GM11168 (cell line): ENCODE measurements around the gene CCNT2.
"Not testable (repeated sequence)": the region's sequence is repeated elsewhere in the genome, so short reads cannot be mapped to it uniquely, and the experiment has no call there.

ENCODE experiments used
- in situ Hi-C: fragments of 300-500 bp; cut with MboI; formaldehyde crosslinking; loops from one replicate; pipeline ENCODE4 v1.12.0; 2022; ENCODE audit warnings: low sequenced_read_pairs; ENCODE audit not compliant: unreplicated experiment

The CCNT2 gene

GRCh38 chr2:134918526-134919340 is at the start of gene CCNT2:
Gene CCNT2 (plus strand): TSS chr2:134918822. CDS start chr2:134918855, 33 bp downstream.
- in situ Hi-C loops, result no loop called here

GRCh38 chr2:134869946-134870736 is 48.5 kb upstream of the CCNT2 start:
- in situ Hi-C loops, result no loop called here

- in situ Hi-C loops, result no loop called here
These were observed 45.5 kb upstream of the CCNT2 start for GRCh38 chr2:134873152-134873551.

- in situ Hi-C loops, result no loop called here
These were observed 43.3 kb upstream of the CCNT2 start for GRCh38 chr2:134875309-134875708.

GRCh38 chr2:134882773-134883172 is 35.8 kb upstream of the CCNT2 start:
- in situ Hi-C loops, result no loop called here

- in situ Hi-C loops, result no loop called here
These were observed 34.9 kb upstream of the CCNT2 start for GRCh38 chr2:134883552-134884293.

- in situ Hi-C loops, result no loop called here
These were observed 34.2 kb upstream of the CCNT2 start for GRCh38 chr2:134884435-134884834.

- in situ Hi-C loops, result no loop called here
These were observed 26.2 kb upstream of the CCNT2 start for GRCh38 chr2:134892282-134893035.

GRCh38 chr2:134897932-134898331 is 20.7 kb upstream of the CCNT2 start:
- in situ Hi-C loops, result no loop called here

- in situ Hi-C loops, result no loop called here
These were observed 19.4 kb upstream of the CCNT2 start for GRCh38 chr2:134899204-134899603.

GRCh38 chr2:134900151-134900550 is 18.5 kb upstream of the CCNT2 start:
- in situ Hi-C loops, result loop anchor here (5.0 kb wide), 1 partner anchor 438 kb away; no protein-coding TSS in a partner anchor

GRCh38 chr2:134903701-134904100 is 14.9 kb upstream of the CCNT2 start:
- in situ Hi-C loops, result loop anchor here (5.0 kb wide), 1 partner anchor 441 kb away; no protein-coding TSS in a partner anchor

GRCh38 chr2:134905168-134905567 is 13.5 kb upstream of the CCNT2 start:
- in situ Hi-C loops, result no loop called here

- in situ Hi-C loops, result no loop called here
These were observed 11.9 kb upstream of the CCNT2 start for GRCh38 chr2:134906726-134907125.

- in situ Hi-C loops, result not testable (repeated sequence)
These were observed 11.0 kb upstream of the CCNT2 start for GRCh38 chr2:134907441-134908116.

- in situ Hi-C loops, result no loop called here
These were observed 7.7 kb upstream of the CCNT2 start for GRCh38 chr2:134910763-134911399.

- in situ Hi-C loops, result no loop called here
These were observed 7.2 kb upstream of the CCNT2 start for GRCh38 chr2:134911400-134911785.

GRCh38 chr2:134912361-134912760 is 6.3 kb upstream of the CCNT2 start:
- in situ Hi-C loops, result no loop called here

- in situ Hi-C loops, result no loop called here
These were observed 1.2 kb upstream of the CCNT2 start for GRCh38 chr2:134917360-134917865.
